ENCODE measurements around the gene TRPV3. TPM values are rescaled to one million over a fixed set of nuclear protein-coding genes. Genes with fewer than 3 reads are reported as not detected.
"Not testable (repeated sequence)": the region's sequence is repeated elsewhere in the genome, so short reads cannot be mapped to it uniquely, and the experiment has no call there.

The TRPV3 gene
- total RNA-seq, 1 donor from 2014 or later, result 2.1 TPM

DNA sequence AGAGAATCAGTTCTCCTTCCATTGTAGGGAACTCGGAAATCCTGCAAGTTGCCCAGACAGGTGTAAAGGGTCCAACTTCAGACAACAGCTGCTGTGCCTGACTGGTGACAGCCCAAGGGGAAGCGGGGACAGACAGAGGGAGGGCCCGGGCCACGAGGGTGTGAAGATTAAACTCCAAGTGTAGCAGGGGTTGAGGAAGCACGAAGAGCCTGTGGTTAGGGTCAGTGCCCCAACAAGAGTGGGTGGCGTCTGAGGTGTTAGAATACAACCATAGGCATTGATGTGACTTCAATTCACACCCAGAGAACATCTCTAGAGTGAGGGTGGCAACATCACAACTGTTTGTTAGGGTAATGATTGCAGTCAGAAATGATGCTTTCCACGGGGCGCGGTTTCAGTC is 42.7 kb downstream of the TRPV3 start:
- no peak for DNase-seq (ENCODE audit: low read depth, low spot score)
- Mint-ChIP-seq H3K4me1 (peaks cover 50% of the 10 kb centered on the region), H3K27me3 (ENCODE audit: low read depth) (peaks cover 5% of the 10 kb centered on the region), H3K36me3 (ENCODE audit: low read depth) (peaks cover 3% of the 10 kb centered on the region), H3K9me3 (peaks cover 2% of the 10 kb centered on the region), H3K4me3 (no peak overlapping the region), H3K27ac (ENCODE audit: unreplicated experiment) (peak overlapping the region; percentile 51)
- TF ChIP-seq, protein P1, sequence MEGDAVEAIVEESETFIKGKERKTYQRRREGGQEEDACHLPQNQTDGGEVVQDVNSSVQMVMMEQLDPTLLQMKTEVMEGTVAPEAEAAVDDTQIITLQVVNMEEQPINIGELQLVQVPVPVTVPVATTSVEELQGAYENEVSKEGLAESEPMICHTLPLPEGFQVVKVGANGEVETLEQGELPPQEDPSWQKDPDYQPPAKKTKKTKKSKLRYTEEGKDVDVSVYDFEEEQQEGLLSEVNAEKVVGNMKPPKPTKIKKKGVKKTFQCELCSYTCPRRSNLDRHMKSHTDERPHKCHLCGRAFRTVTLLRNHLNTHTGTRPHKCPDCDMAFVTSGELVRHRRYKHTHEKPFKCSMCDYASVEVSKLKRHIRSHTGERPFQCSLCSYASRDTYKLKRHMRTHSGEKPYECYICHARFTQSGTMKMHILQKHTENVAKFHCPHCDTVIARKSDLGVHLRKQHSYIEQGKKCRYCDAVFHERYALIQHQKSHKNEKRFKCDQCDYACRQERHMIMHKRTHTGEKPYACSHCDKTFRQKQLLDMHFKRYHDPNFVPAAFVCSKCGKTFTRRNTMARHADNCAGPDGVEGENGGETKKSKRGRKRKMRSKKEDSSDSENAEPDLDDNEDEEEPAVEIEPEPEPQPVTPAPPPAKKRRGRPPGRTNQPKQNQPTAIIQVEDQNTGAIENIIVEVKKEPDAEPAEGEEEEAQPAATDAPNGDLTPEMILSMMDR (conservative IDR thresholded peaks at IDR 0.05), result no peak

DNA sequence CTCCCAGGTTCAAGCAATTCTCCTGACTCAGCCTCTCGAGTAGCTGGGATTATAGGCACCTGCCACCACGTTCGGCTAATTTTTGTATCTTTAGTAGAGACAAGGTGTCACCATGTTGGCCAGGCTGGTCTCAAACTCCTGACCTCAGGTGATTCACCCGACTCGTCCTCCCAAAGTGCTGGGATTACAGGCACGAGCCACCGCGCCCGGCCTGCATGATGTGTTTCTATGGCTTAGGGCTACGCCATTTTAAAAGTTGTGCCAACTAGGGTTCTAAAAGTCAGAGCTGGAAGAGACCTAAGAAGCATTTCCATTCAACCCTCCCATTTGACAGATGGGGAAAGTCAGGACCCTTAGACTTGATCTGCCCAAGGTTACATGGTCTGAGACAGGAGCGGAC is 43.4 kb downstream of the TRPV3 start:
- H3K27me3 Mint-ChIP-seq (ENCODE audit: low read depth); H3K27ac Mint-ChIP-seq (ENCODE audit: unreplicated experiment); DNase-seq (ENCODE audit: low read depth, low spot score); H3K36me3 Mint-ChIP-seq (ENCODE audit: low read depth); H3K4me3 Mint-ChIP-seq; H3K9me3 Mint-ChIP-seq: not testable (repeated sequence)
- peaks cover 50% of the 10 kb centered on the region for H3K4me1 Mint-ChIP-seq

DNA sequence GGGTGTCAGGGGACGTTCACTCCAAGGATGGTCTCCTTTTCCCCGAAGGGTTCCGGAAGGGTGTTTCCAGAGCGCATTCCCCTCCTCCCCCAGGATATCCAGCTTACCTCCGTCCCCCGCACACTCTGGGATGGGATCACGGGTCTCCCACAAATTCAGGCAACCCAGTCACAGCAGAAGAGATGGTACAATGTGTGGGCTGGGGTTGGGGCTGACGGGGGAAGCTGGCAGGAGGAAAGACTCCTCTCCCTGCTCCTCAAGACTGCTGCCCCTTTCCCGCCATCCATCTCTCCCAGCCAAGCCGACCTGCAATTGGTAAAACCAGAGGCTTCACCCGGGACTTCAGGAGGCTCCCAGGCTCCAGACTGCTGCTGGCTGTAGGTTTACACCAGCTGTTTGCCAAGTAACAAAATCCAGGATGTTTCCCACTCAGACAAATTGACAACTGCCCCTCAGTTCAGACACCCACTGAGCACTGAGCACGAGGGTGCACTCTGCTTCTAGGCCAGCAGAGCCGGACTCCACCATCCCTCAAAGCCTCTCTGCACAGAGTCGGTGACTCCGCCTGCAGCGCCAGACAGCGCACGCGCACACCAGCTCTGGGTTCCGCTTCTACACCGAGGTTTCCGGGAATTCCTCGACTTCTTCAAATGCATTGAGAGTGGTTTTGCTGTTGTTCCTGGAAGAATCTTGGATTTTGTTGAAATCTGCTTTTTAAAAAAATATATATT is 44.1 kb downstream of the TRPV3 start:
- Mint-ChIP-seq H3K27me3 (ENCODE audit: low read depth) (peaks cover 5% of the 10 kb centered on the region), H3K9me3 (peaks cover 4% of the 10 kb centered on the region), H3K4me1 (peaks cover 50% of the 10 kb centered on the region), H3K4me3 (peak overlapping the region; percentile 78), H3K36me3 (ENCODE audit: low read depth) (peaks cover 8% of the 10 kb centered on the region), H3K27ac (ENCODE audit: unreplicated experiment) (peak overlapping the region; percentile 92)
- TF ChIP-seq, protein P1 (conservative IDR thresholded peaks at IDR 0.05), result no peak
- DNase-seq (ENCODE audit: low read depth, low spot score), result no peak

DNA sequence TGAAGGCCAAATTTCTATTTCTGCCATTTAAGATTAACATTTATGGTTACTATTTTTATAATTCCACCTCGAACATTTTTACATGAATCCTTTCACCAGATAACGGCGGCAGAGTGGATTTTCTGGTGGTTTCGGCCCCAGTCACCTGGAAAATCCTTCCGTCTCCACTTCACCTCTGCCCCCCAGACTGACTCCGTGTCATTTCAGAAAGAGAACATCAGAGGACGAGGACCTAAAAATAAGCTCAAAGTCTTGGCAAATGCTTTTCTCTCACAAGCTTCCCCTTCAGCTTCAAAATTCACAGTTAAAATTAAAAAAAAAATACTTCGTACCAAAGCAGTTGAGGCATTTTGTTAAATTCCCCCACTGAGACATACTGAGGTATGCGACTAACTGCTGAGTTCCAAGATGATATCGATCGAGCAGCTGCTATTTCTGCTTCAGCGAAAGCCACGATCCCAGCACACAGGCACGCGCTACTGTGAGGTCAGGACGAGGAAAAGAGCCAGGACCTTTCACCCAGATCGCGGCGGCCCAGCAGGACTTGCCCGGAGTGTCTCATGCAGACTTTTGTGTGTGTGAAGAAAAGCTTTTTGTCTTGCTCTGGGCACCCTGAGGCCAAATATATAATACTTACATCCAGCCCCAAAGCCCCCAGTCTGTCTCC is 45.0 kb downstream of the TRPV3 start:
- Mint-ChIP-seq H3K9me3 (peaks cover 2% of the 10 kb centered on the region), H3K27me3 (ENCODE audit: low read depth) (peaks cover 5% of the 10 kb centered on the region), H3K27ac (ENCODE audit: unreplicated experiment) (peak overlapping the region; percentile 92), H3K4me1 (peaks cover 50% of the 10 kb centered on the region), H3K4me3 (peak overlapping the region; percentile 78), H3K36me3 (ENCODE audit: low read depth) (peaks cover 8% of the 10 kb centered on the region)
- DNase-seq (ENCODE audit: low read depth, low spot score), result peak; percentile 53
- TF ChIP-seq, protein P1 (conservative IDR thresholded peaks at IDR 0.05), result no peak

DNA sequence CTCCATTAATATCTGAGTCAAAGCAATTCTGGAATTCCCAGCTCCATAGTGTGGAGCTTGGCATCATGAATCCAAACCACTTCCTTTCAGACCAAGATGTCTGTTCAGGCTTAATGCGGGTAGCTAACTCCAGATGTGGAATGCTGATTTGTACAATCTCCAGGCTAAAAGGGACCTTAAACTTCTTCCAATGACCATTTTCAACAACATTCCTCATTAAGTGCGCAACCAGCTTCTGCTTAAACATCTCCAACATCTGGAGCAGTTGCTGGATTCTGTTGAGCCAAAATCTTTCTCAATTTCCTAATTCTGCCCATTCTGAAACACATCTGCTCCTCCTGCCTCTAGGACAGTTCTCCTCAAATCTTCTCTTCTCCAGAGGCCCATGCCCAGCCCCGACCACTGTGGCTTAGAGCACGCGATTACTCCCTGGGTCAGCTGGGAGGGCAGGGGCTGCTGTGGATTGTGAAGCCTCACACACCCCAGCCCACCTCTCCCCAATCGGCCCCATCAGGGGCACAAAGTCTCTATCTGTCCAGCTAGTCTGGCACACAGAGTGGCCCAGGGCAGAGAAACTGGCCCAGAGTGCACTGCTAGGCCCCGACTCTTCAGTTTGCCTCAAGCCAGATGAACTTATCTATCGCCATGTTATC is 45.6 kb downstream of the TRPV3 start:
- Mint-ChIP-seq H3K27me3 (ENCODE audit: low read depth) (peaks cover 5% of the 10 kb centered on the region), H3K36me3 (ENCODE audit: low read depth) (peaks cover 8% of the 10 kb centered on the region), H3K9me3 (peaks cover 2% of the 10 kb centered on the region), H3K4me1 (peaks cover 50% of the 10 kb centered on the region), H3K27ac (ENCODE audit: unreplicated experiment) (peak overlapping the region; percentile 74), H3K4me3 (peak overlapping the region; percentile 78)
- DNase-seq (ENCODE audit: low read depth, low spot score), result no peak
- TF ChIP-seq, protein P1 (conservative IDR thresholded peaks at IDR 0.05), result no peak
